Activated T-cell treated with anti-CD3 and anti-CD28 coated beads, Interleukin-2, amount 50 U/mL, for 48 hours (primary cell): Measurements from ENCODE around the gene MAGEA3.
"Not testable (repeated sequence)": the region's sequence is repeated elsewhere in the genome, so short reads cannot be mapped to it uniquely, and the experiment has no call there.

Source experiments
- DNase-seq, 2 experiments: peaks; one replicate each; pipeline ENCODE4 v3.0.0-alpha.2; 2020

Gene MAGEA3

GRCh38 chrX:152736528-152736927, 37.9 kb downstream of the MAGEA3 start:
- not testable (repeated sequence) for DNase-seq

GRCh38 chrX:152738560-152738959, 40.0 kb downstream of the MAGEA3 start:
- DNase-seq: no peak
